ENCODE results near the gene CYB561. TPM values are rescaled to one million over a fixed set of nuclear protein-coding genes. Genes with fewer than 3 reads are reported as not detected.
A peak's percentile ranks its signal among the peaks of the same experiment; 100 is the strongest.

CYB561 gene
- total and polyA plus RNA-seq, 9 of the 15 experiments (the other 6 are each of a cell fraction or from before 2014, with no cell fraction given): 4.0 to 30.8 (median 17.4) TPM

- peak in 1 of 2 experiments; percentile 43; a peak in 1 of 4 replicates for TF ChIP-seq NONO (IDR thresholded peaks at IDR 0.05; ENCODE audit: low read depth in 2 of 2, low read length in 1 of 2)
- no peak for TF ChIP-seq ZNF830 (CRISPR knock-in tag; IDR thresholded peaks at IDR 0.05)
- peak; percentile 63 to 72; a peak in 2 of 4 replicates for TF ChIP-seq MAZ (CRISPR knock-in tag; conservative IDR thresholded peaks at IDR 0.05 in 1 of 2, IDR thresholded peaks at IDR 0.05 in 1 of 2)
- TF ChIP-seq PRDM10 (IDR thresholded peaks at IDR 0.05; ENCODE audit: partially characterized antibody): peak; percentile 9
- TF ChIP-seq IRF9 (tag; IDR thresholded peaks at IDR 0.05): no peak
- TF ChIP-seq ZNF280B (CRISPR knock-in tag; IDR thresholded peaks at IDR 0.05): no peak
- no peak for TF ChIP-seq NFIC (IDR thresholded peaks at IDR 0.05)
- peak; percentile 52; the same call in 1 of the 2 replicates for TF ChIP-seq CTBP1 (IDR thresholded peaks at IDR 0.05; ENCODE audit: borderline replicate concordance)
- TF ChIP-seq SMARCA4 (IDR thresholded peaks at IDR 0.05): no peak
- peak; percentile 61 for TF ChIP-seq CTCFL (IDR thresholded peaks at IDR 0.05; ENCODE audit: borderline replicate concordance, insufficient read depth, low read depth, low read length, poor library complexity, severe bottlenecking)
- peak; percentile 66; the same call in 1 of the 2 replicates for TF ChIP-seq RB1 (IDR thresholded peaks at IDR 0.05; ENCODE audit: low read depth)
- TF ChIP-seq BHLHE40 (IDR thresholded peaks at IDR 0.05; ENCODE audit: low read length): peak; percentile 46
- TF ChIP-seq TAF7 (tag; IDR thresholded peaks at IDR 0.05): no peak
Measured at GRCh38 chr17:63478814-63479494, 32.8 kb upstream of the CYB561 start (continued).
